HG02571 (cell line): ENCODE results near the gene CAPN3.

Source experiments
- ATAC-seq: cut with Tn5 transposase; IDR thresholded peaks from one replicate; pipeline ENCODE4 v1.9.1; 2021; ENCODE audit warnings: mild to moderate bottlenecking, moderate library complexity; ENCODE audit not compliant: unreplicated experiment

CAPN3 gene

DNA sequence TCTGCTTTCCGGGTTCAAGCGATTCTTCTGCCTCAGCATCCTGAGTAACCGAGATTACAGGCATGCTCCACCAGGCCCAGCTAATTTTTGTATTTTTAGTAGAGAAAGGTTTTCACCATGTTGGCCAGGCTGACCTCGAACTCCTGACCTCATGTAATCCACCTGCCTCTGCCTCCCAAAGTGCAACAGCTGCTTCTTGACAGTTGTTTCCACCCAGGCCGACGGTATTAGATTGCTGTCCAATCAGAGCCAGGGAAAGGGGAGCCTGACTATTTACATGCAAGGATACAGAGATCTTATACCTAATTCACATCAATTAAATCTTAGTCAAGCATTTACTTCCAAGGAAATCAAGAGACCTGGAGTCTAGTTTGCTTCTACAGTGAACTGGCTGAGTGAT is 4.0 kb upstream of the CAPN3 start:
- ATAC-seq: no peak

DNA sequence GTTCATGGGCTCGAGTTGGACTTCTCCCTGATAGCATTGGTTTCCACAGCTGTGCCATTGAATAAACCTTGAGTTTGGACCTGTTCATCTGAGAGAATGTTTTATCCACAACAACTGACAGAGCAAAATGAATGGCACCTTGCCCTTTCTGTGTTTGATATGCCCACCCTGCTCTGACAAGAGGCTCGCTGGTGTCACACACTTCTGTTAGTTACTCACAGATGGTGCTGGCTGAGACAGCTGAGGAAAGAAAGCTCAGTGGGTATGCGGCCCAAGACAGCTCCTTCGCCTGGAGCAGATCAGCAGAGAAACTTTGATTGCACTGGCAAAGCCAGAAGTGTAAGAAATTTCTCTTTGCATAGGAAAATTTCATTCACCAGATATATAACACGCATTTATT is 2.5 kb upstream of the CAPN3 start:
- ATAC-seq: no peak

DNA sequence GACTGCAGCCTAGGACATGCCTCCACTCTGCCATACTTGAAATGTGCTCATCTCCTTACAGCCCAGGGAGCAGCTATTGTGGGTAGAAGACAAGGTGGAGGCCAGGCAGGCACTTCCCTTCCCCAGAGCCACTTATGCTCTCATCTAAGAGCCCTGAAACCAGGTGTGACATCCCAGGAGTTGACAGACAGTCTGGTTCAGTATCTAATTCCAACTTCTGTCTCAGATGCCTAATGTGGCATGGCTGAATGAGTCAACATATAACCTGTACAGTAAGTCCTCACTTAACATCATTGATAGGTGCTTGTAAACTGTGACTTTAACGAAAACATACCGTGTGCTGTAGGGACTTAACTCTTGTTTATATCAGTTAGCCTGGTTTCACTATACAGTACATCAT is 1.2 kb upstream of the CAPN3 start:
- no peak for ATAC-seq

DNA sequence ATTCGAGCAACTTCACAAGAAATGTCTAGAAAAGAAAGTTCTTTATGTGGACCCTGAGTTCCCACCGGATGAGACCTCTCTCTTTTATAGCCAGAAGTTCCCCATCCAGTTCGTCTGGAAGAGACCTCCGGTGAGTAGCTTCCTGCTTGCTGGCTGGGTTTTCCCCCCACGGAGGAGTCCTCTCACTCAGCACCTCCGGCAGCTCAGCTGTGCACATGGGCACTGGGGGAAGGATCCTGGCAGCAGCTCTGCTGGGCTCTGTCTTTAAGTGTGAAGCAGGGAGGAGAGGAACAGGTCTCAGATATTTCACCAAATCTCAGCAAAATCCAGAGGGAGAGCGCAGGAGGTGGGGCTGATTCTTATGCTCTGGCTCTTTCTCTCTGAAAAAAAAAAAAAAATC is 684 bp downstream of the CAPN3 start:
- ATAC-seq: no peak

DNA sequence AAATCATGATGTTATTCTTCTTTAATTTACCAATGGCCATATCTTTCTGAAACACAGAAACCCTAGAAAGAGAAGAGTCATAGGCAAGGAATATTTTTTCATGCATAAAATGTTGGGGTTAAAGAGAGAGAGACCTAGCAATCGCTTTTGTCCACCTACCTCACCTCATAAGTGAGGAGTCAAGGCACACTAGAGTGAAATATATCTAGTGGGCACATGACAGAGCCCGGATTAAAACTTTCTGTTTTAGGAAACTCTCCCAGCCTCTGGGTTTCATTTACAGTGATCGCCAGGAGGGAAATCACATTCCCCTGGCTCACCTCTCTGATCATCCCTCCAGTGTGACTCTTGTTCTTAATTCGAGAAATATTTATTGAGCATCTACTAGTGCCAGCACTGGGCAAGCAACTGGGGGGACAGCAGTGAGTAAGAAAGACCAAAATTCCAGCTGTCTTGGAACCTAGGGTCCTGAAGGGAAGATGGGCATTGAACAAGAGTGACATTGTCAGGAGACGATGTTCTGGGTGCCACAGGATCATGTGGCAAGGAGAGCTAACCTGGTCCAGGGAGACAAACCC is 1.3 kb downstream of the CAPN3 start:
- no peak for ATAC-seq

DNA sequence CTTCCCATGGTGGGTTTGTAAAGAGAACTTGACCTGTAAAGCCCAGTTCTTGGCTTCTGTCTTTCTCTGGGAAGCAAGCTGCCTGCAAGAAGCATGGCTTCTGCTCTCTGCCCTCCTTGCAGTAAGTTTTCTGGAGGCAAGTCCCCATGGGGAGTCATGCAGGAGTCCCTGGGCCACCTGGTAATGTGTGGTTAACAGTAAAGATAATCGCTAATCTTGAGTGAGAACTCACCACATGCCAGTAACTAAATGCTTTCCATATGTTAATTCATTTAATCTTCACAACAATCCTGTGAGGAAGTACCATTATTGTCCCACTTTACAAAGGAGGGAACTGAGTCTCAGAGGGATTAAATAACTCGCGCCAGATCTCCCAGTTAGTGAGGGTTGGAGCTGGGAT is 4.2 kb downstream of the CAPN3 start:
- no peak for ATAC-seq

DNA sequence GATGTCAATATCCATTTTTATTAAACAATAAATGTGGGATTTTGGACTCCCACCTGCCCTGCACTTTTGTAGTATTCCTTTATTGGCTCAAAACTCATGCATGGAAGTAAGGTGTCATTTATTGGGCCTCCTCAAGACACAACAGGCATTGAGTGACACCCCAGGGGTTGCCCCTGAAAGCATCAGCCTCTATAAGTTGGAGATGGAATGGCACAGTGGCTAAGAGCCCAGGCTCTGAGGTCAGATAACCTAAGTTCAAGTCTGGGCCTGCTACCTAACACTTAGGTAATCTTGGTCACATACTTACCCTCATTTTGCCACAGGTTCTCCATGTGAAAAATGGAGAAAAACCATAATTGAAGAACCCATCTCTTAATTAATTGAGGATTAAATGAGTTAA is 4.6 kb downstream of the CAPN3 start:
- ATAC-seq: no peak

DNA sequence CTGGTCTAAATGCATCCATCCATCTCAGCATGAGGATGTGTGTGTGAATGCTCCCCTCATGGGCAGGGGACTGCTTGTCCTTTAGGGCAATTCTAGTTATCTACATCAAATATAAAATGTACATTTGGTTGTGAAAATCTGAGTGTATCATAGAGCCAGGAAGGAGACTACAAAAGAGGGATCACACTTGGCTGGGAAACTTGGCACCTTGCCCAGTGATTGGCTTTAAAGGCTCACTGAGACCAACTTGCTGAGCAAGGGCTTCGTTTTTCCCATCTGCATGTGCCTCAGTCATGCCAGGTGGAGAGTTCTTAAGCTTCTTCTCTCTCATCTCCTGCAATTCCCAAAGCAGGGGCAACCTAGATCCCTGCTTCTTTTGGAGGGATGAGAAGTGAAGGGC is 5.2 kb downstream of the CAPN3 start:
- ATAC-seq: no peak

DNA sequence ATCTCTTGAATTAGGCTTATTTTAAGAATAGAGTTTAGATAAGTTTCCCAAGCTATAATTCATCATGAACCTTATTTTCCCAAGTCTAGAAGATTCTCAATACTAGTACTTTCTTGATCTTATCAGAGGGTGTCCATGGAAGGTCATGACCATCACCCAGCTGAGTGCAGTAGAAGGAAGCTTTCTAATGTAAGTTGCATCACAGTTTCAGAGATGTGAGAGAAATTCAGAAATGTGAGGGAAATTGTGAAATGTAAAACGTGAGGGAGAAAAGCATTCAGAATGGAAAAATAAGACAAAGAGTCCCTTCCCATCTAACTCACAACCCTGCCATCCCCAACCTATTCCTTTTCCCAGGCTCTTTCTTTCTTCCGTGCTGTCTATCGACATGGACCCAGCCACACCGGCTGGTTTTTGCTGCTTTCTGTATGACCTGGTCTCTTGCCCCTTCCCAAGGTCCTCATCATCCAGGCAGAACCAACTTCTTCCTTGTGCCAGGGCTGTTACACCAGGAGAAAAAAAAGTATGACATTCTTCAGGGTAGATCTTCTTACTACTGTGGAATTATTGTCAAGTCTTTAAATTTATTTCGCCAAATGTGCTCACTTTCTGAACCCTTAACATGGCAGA is 6.7 kb downstream of the CAPN3 start:
- no peak for ATAC-seq

DNA sequence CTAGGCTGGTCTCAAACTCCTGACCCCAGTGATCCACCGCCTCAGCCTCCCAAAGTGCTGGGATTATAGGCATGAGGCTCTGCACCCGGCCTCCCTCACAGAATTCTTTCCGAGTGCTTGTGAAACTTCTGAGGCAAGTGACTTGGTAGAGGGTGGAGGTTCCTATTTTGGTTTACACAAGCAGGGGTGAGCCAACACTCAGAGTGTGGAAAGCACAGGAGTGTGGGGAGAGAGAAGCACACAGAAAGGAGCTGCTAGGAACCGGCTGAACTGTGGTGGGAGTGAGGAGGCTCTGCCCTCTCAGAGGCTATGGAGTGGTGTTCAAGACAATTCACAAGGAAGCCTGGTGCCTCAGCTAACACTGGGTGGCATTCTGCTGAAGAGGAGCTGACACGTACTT is 7.7 kb downstream of the CAPN3 start:
- no peak for ATAC-seq

DNA sequence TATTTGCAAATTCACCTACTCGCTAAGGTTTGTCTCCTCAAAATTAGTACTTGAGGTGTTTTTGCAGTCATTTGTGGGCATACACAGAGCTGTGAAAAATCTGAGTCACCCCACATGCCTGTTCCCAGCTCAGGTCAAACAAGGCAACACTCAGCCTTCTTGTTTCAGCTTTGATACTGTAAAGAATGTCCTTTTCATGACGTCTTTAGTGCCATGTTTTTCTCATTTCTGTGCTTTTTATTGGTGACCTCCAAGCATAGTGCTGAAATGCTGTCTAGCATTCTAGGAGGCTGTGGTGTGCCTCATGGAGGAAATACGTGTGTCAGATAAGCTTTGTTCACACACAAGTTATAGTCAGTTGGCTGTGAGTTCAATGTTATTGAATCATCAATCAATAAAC is 8.8 kb downstream of the CAPN3 start:
- no peak for ATAC-seq

DNA sequence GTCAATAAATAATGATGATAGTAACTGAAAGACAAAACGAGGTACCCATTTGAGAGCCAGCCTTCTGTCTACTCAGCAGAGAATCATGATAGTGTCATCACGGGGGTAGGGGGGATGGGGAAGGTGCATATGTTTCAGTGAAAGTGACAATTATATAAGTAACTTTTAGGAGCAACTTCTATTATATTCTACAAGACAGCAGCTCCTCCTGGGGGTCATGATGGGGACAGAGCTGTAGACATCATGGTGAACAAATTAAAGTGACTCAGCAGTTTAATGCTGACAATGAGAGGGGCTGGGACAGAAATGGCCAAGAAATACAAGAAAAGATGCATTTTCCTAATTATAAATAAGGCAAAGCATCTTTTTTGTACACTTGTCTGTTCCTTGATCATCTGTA is 11.8 kb downstream of the CAPN3 start:
- ATAC-seq: no peak

DNA sequence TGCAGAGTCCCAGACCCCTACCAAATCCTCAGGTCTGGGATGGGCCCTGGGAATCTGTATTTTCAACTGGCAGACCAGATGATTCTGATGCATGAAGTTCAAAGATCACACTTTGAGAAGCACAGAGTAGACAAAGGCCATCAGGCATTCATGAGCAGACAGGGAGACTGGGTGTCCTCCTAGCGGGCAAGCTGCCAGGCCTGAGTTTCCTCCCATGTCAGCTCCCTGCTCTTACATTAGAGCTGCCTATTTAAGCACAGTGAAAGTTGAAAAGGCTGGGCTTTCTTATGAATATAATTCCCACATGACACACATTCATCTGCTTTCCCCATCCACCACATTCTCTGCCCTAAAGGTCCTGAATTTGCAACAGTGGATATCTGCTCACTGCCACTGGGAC is 14.0 kb downstream of the CAPN3 start:
- no peak for ATAC-seq

DNA sequence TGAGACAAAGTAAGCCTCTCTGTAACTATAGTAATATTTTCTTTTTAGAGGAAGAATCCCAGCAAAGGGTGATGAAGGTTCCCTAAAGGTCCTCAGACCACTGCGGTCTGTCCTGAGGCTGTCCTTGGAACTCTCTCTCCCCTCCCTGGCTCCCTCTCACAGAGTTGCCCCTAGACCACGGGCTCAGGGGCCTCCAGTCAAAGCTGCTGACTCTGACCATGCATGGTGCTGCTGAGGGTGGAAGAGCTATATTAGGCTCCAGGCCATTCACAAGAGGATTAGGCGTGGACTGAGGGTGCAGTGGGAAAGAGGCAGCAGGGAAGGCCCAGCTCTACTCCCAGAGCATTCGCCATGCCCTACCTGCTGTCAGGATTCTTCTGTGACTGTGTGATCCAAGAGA is 14.6 kb downstream of the CAPN3 start:
- ATAC-seq: no peak

DNA sequence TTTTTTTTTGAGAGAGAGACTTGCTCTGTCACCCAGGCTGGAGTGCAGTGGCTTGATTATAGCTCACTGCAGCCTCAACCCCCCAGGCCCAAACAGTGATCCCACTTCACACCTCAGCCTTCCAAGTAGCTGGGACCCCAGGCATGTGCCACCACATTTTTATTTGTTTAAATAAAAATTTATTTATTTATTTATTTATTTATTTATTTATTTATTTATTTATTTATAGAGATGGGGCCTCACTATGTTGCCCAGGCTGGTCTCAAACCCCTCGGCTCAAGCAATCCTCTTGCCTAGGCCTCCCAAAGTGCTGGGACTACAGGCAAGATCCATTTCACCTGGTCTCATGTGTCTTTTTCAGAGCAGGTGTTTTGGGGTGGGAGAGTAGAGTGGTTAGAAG is 15.5 kb downstream of the CAPN3 start:
- ATAC-seq: no peak

DNA sequence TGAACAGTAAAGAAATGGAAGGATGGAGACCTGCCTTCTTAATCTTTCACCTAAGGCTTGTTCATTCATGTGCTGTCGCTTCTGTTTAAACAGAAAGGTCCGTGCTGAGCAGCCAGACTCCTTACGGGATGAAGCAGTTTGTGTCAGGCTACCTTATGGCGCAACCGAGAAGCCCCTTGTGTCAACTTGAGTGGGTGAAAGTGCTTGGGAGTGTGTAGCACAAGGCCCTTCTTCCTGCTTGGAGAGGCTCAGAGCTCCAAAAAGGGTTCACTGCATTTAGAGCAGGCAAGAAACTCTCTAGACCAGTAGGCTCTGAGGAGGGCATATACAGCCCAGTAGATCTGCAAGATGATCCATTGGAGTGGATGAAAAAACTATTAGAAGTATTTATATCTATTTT is 16.0 kb downstream of the CAPN3 start:
- ATAC-seq: no peak

DNA sequence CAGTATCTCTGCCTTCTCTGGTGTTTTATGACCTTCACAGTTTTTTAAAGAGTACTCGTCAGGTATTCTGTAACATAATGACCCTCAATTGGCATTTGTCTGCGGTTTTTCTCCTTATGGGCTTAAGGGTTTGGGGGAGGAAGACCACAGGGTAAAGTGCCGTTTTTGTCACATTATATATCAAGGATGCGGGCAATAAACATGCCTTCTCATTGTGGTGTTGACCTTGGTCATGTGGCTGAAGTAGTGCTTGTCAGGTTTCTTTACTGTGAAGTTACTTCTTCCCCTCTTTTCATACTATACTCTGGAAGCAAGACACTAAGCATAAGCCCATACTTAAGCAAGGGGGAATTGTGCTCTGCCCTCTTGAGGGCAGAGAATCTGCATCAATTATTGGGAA is 16.6 kb downstream of the CAPN3 start:
- no peak for ATAC-seq

DNA sequence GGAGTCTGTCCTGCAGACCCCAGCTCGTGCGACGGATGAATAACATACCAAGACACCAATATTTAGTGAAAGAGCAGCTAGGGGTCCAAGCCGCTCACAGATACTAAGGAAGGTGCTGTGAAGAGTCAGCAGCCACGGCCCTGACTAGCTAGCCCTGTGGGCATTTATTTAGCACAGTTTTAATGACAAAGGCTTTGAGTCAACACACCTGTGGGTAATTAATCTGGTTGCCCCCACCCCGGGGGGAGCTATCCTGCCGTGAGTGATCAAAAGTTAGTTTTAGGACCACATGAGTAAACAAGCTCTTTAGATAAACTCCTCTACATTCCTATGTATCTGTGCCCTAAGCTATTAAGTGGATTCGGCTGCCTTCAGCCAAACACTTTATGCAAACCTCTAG is 18.7 kb downstream of the CAPN3 start:
- ATAC-seq: no peak

DNA sequence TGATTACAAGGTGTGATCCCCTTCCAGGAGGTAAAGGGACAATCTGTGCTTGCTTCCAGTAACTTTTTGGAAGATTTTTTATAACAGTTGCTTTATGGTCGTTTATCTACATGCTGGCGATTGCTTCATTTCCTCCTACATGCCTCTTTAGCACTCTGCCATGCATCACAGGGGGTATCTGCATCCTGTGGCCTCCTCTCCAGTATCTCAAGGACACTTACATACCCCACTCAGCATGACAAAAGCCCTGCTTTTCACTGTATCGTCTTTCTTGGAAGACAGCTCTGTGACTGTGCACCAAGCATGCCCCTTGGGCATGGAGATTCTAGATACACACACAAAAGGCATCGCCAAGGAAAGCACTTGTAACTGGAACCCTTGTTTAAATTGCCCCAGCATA is 25.3 kb downstream of the CAPN3 start:
- no peak for ATAC-seq

DNA sequence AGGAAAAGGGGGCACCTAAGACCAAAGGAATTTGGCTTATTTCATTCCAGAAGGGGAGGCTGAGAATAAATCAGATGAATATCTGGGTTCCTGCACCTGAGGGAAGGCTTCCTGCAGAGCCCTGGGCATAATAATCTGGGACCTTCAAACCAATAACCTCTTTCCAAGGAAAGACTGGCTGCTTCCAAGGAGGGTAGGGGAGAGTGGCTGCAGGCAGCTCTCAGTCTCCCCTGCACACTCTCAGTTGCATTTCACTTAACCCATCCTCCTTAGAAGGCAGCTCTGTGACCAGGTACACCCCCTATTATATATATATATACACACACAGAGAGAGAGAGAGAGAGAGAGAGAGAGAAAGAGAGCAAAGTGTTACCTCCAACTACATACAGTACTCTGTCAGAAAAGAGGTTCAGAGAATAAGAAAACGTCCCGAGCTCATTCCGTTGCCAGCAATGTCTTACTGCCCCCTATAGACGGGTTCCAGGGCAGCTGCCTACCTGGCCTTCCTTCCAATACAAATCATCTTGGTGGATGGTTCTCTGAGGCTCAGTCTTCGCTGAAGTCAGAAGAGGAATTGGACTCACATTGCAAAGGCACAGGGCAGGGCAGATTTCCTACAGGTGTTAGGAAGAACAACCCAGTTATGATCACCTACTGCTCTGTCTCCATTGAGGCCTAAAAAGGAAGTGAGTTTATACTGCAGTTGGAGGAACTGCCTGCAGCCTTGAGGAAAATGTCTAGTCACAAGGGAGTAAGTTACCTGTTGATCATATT is 26.1 kb downstream of the CAPN3 start:
- no peak for ATAC-seq

DNA sequence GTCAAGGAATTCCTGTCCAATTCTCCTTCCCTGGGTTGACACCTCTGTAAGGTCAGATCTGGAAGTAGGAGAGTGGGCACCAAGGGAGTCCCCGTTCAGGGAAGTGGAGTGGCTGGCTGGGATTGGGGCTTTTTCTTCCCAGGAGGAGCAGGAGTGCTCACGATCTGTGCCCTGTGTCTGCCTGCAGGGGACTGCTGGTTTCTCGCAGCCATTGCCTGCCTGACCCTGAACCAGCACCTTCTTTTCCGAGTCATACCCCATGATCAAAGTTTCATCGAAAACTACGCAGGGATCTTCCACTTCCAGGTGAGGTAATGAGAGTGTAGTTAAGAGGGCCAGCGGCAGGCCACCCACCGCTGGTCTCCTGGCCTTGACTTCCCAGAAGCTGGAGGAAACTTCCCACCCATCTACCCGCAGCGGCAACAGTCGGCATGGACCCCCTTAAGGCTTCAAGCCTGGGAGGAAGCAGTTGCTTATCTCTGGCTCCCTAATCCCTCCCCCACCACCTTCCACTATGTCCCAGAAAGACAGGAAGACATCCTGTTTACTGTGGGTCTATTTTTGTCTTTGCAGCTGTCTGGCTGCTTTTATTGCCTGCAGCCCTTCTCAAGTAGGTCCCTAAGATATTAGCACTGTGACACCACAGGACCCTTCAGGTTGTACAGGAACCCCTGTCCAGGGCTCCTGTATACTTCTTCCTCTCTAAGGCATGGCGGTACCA is 26.8 kb downstream of the CAPN3 start:
- ATAC-seq: no peak

DNA sequence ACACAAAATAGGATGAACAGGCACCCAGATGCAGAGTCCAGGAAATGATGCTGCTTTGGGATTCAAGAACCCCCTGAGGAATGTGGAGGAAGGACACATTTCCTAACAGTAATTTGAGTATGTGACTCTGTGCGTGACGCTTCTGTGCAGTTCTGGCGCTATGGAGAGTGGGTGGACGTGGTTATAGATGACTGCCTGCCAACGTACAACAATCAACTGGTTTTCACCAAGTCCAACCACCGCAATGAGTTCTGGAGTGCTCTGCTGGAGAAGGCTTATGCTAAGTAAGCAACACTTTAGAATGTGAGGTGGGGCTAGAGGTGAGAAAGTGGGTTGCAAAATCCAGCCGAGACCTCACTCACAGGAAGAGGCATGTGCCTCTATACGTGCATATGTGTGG is 28.3 kb downstream of the CAPN3 start:
- no peak for ATAC-seq
